Fibroblast of the conjunctiva (primary cell): ENCODE results near the gene AKR1D1.
"Not testable (repeated sequence)": the region's sequence is repeated elsewhere in the genome, so short reads cannot be mapped to it uniquely, and the experiment has no call there.

Experiments used
- DNase-seq: peaks from one replicate; pipeline ENCODE4 v3.0.0-alpha.2; 2010; ENCODE audit warnings: low read depth

AKR1D1 gene

DNA sequence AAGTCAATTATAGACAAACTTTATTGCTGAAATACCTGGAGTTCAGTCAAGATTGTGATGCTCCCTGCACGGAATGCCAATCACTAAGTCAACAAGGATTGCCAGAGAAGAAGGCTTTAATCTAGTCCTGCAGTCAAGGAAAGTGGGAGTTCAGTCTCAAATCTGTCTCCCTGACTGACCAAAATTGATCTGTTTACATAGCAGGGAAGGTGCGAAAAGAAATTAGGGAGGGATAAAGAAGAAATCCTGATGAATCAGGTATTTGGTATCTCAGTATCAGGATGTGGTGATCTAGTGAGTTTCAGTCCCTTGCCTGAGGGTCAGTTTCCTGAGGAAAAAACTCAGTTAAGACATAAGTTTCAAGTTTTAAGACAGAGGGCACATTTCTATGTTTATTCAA lies 2.1 kb upstream of the AKR1D1 start:
- no peak for DNase-seq

DNA sequence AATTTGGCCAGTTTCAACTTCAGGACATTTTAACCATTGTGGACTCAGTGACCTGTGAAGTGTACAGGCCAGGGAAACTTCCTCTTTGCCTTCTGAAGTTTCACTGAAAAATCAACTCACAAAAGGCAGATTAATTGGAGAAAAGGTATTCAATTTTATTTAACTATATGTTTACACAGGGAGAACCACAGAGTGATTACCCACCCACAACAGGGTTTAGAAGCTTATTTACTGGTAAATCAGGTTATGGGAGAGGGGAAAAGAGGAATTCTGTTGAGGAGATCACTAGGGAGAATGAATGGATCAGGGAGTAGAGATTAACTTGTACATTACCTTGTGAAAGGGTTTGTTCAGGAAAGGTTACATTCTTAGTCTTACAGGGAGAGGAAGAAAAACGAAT lies 1.7 kb upstream of the AKR1D1 start:
- no peak for DNase-seq

DNA sequence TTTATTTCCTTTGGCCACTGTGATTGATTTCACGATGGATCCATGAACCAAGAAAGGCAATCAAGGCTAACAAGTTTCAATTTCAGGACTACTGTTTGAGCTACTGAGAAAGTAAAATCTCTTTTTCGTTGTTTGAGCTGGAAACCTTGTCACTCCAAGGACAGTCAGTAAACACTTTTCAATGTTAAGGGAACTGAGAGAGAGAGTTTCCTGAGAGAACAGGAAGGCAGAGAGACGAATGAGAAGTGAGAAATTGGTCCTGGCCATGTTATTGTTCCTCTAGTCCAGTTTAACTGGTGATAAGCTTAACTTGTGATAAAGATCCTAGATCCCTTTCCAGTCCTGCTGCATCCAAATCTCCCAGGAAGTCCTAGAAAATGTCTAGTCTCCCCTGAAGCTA lies 909 bp upstream of the AKR1D1 start:
- DNase-seq, result no peak

DNA sequence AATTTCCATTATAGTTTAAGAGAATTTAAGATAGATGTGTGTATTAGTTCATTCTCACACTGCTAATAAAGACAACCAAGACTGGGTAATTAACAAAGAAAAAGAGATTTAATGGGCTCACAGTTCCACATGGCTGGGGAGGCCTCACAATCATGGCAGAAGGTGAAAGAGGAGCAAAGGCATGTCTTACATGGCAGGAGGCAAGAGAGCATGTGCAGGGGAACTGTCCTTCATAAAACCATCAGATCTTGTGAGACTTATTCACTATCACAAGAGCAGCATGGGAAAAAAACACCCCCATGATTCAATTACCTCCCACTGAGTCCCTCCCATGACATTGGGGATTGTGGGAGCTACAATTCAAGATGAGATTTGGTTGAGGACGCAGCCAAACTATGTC lies 473 bp upstream of the AKR1D1 start:
- DNase-seq, result not testable (repeated sequence)

DNA sequence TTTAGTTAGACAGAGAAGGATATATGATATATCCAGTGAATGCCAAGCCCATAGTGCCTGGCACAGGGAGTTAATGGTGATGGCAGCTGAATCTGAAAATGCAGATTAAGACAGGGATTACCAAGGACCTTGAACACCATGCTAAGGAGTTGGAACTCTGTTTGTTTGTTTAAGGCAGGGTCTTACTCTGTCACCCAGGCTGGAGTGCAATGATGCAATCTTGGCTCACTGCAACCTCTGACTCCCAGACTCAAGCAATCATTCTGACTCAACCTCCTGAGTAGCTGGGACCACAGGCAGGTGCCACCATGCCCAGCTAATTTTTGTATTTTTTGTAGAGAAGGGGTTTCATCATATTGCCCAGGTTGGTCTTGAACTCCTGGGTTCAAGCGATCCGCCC lies 1.6 kb downstream of the AKR1D1 start:
- no peak for DNase-seq

DNA sequence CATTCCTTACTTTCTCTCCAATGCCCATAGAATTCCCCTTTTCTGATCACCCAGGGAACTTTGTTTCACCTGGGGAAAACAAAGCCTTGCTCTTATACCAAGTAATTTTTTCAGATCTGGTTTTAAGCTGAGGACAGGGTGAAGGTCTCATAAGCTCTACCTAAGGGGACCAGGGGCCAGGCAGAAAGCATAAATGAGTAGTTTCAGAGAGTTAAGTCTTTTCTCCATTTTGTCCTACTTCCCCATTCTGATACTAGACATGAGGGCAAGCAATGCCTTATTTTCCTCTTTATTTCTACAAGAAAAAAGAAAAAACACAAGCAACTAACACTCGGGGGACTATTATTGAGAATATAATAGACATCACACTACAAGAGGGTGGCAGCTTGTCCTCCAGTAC lies 2.9 kb downstream of the AKR1D1 start:
- no peak for DNase-seq

DNA sequence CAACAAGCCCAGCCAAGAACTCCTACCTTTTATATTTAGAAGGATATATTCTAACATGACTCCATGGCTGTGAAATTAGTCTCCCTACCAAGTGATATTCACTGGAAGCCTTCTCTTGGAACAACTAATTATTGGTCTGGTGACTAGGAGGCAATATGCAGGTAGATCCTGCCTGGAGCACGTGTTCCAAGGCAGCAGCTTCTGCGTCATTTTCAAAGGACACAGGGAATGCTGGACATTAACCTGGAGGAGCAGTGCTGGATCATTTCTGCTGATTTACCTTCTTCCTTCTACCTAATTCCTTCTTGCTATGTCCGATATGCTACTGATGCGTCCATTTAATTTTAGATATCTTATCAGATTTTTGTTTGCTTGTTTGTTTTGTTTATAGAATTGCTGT lies 5.6 kb downstream of the AKR1D1 start:
- DNase-seq, result no peak

DNA sequence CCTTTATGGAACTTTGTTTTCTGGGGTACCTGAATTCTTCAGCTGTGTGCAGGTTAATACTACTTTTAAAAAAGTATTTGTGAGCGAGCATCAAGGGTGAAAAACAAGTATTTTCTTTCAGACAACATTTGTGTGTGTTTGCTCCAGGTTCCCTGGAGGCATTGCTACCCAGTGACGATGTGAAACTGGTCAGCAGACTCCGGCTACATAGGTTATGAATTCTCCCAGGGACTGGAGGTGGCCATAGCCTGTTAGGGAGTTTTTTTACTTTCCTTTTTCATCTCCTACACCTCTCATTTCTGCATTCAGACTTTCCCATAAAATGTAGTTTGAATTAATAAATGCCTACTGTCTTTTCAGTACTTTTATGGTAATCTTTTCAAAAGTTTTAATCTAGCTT lies 7.6 kb downstream of the AKR1D1 start:
- no peak for DNase-seq

DNA sequence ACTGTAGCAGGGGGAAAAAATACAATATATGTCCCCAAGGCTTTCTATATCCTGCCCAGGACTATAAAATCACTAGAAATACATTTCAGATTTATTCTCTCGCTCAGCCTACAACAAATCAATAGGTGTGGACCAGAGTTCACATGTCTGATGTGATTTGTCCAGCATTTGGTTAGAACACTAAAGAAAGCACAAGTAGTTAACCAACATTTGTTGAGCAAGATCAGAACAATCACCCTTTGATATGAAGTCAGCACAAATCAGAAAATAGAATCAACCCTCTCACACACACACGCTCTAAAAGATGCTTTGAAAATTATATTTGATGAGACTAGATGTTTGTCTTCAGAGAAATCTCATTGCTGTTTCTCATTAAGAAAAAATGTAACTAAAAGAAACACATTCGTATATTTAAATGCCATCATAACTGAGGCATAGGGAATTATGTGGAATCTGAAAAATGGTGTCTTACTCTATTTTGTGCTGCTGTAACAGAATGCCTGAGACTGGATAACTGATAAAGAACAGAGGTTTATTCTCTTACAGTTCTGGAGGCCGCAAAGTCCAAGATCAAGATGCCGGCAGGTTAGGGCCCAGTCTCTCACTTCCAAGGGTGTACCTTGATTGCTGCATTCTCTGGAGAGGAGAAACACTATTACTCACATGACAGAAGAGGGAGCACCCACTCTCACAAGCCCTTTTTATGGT lies 10.5 kb downstream of the AKR1D1 start:
- no peak for DNase-seq

DNA sequence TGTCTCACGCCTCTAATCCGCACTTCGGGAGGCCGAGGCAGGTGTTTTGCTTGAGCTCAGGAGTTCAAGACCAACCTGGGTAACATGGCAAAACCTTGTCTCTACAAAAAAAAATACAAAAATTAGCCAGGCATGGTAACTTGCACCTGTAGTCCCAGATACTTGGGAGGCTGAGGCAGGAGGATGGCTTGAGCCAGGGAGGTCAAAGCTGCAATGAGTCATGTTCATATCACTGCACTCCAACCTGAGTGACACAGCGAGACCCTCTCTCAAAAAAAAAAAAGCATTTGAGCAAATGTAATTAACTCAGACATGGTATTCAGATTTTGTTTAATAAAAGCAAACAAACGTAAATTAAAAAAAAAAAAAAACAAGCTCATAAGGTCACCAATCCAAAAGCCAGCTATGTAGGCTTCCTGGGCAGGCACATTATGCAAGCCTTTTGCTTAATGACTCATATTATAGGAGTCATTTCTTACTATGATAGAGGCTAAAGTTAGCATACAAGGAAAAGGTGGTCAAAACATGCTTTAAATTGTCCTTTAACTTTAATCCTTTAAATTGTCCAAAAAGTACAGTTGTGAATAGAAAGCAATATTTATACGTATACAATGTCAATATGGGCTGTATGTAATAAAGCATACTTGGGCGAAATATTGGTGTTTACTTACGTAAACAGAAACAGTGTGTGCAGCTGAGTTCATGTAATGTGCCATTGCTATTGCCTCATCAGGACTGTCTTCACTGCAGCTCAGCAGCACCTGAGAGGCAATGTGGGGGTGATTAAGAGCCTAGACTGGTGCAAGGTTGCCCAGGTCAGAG lies 13.0 kb downstream of the AKR1D1 start:
- no peak for DNase-seq

DNA sequence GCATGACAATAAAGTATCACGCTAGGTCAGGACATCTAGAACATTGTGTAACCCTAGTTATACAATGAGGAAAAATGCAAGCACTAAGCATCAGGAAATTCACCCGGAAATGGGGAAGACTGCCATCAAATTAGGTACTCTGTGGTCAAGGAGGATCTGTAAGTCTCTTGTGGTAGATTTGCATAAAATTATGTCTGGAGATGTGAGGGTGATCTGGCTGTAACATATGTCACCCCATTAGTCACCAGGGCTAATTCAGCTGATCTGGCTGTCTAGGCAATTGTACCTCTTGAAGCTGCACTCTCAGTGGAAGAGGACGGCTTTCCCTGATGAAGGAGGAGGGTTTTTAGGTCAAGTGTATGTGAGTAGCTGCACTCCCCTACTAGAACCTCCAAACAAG lies 14.8 kb downstream of the AKR1D1 start:
- DNase-seq, result no peak

DNA sequence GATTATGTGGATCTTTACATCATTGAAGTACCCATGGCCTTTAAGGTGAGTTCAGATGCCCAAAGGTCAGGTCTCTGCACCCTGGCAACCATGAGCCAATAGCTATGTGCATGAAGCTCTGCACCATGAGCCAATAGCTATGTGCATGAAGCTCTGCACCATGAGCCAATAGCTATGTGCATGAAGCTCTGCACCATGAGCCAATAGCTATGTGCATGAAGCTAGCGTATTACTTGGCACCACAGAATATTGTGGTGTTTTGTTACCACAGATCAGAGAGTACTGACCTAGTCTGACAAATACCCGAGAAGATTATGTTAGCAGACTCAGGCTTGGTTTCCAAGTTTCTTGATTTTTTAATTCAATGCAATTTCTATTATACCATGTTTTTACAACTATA lies 15.6 kb downstream of the AKR1D1 start:
- DNase-seq, result not testable (repeated sequence)

DNA sequence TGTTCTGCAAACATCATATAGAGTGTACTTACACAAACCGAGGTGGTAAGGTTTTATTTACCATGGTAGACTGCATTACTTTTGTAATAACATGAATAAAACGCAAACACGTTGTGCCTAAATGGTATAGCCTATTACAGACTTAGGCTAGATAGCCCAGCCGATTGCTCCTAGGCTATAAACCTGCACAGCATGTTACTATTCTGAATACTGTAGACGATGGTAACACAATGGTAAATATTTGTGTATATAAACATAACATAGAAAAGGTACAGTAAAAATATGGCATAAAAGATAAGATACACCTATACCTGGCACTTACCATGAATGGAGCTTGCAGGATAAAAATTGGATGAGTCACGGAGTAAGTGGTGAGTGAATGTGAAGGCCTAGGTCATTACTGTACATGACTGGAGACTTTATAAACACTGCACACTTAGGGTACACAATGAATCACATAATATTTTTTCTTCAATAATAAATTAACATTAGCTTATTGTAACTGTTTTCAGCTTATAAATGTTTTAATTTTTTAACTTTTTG lies 16.3 kb downstream of the AKR1D1 start:
- no peak for DNase-seq

DNA sequence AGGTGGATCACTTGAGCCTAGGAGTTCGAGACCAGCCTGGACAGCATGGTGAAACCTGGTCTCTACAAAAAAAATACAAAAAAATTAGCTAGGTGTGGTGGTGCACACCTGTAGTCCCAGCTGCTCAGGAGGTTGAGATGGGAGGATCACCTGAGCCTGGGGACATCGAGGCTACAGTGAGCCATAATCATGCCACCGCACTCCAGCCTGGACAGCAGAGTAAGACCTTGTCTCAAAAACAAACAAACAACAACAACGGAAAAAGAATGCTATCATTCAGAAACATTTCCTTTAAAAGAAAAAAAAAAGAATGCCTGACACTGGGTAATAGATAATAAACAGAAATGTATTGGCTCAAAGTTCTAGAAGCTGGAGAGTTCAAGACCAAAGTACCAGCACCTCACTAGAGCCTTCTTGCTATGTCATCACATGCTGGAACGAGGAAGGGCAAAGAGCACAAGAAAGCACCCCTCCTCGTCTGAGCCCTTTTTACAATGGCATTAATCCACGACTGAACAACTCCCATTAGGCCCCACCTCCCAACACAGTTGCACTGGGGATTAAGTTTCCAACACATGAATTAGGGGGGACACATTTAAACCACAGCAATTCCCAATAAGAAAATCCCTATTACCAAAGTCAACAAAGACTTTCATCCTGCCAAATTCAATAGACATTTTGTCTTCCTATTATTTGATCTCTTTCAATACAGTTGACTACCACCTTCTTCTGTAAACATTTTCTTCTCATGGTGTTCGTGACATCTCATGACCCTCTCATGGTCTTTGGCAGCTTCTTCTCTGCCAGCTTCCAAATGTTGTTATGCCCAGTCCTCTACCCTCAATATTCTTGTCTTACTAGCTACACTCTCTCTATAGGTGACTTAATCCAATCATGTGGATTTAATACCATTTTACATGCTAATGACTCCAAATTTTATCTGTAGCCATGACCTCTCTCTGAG lies 20.0 kb downstream of the AKR1D1 start:
- no peak for DNase-seq

DNA sequence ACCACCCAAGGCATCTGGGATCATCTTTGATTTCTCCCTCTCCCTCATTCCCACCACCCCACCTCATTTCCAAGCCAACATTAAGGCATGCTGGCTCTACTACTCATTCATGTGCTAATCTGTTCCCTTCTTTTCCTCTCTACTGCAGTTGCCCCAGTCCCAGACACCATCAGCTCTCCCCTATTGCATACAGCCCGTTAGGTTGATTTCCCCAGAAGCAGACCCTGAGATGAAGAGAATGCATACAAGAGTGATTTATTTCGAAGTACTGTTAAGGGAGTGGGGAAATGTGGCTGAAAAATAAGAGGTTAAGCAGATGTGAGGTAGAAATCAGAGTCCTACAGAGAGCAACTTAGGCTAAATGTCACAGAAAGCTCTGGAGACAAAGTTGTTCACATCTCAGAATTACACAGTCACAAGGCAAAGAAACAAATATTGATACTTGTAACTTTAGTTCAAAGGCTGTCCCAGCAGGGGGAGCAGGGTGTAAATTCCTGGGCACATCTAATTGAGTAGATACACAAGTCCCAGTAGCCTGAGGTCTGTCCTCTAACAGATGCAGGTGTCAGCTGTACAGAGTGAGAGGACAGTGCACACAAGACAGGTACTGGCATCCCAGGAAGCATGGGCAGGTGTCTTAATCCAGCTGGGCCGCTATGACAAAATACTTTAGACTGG lies 20.9 kb downstream of the AKR1D1 start:
- no peak for DNase-seq

DNA sequence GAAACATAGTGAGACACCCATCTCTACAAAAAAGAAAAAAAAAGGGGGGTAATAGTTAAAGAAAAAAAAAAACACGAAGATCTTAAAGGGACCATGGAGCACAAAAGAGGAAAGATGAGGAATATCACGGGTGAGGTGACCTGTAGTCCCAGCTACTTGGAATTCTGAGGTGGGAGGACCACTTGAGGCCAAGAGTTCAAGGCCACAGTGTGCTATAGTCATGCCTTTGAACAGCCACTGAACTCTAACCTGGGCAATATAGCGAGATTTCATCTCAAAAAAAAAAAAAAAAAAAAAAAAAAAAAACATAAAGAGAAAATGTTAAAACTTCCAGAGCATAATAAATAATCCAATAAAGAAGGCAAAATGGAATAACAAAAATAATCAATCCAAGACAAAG lies 23.6 kb downstream of the AKR1D1 start:
- no peak for DNase-seq

DNA sequence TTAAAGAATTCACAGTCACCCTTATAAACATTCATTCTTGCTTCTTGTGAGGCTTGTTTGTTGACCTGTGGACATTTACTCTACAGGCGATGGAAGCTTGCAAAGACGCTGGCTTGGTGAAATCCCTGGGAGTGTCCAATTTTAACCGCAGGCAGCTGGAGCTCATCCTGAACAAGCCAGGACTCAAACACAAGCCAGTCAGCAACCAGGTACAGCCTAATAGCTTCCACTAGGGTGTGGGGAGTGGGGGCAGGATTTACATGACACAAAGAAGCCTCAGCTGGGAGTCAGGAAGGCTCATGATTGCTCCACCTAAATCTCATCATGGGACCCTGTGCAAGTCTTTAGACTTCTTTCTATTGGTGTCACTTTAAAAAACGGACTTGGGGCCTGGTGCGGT lies 29.0 kb downstream of the AKR1D1 start:
- DNase-seq, result no peak

DNA sequence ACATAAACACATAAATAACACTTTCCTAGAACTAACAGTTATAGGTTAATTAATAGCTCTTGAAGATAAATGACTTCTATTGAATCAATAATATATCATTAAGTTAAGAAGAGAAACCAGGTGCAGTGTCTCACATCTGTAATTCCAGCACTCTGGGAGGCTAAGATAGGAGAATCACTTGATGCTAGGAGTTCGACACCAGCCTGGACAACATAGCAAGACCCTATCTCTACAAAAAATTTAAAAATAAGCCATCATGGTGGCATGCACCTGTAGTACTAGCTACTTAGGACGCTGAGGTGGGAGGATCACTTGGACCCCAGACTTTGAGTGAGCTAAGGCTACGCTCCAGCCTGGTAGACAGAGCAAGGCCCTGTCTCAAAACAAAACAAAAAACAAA lies 38.8 kb downstream of the AKR1D1 start:
- no peak for DNase-seq

DNA sequence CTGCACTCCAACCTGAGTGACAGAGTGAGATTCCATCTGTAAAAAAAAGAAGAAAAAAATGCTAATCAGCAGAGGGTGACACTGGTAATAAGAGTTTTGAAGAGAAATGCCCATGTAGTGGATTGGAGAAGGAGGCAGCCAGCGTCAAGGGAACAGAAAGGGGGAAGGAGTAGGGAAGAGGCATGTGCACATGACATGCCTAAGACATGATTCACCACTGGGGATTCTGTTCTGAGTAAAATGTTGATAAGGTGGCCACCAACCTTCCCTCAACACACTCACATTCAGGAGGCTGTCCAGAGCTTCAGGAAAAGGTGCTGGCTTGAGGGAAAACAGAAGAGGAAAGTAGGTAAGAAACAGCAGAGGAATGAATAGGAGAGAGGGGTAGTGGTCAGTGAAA lies 39.9 kb downstream of the AKR1D1 start:
- DNase-seq, result no peak

DNA sequence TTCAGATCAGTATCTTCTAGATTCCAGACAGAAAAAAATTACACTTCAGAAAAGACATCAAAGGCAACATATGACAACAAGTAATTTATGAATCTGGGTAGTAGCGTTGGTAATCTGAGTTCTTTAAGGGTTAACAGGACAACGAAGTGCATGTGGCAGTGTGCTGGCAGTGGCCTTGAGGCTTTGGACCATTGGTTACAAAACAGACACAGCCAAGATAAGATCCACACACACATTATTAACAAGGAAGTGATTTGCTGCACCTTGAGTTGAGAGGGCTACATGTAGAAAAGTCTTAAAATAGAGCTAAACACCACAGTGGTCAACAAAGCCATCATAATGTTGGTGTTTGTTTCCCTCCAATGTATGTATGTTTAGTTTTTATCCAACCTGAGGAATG lies 40.6 kb downstream of the AKR1D1 start:
- DNase-seq, result no peak

DNA sequence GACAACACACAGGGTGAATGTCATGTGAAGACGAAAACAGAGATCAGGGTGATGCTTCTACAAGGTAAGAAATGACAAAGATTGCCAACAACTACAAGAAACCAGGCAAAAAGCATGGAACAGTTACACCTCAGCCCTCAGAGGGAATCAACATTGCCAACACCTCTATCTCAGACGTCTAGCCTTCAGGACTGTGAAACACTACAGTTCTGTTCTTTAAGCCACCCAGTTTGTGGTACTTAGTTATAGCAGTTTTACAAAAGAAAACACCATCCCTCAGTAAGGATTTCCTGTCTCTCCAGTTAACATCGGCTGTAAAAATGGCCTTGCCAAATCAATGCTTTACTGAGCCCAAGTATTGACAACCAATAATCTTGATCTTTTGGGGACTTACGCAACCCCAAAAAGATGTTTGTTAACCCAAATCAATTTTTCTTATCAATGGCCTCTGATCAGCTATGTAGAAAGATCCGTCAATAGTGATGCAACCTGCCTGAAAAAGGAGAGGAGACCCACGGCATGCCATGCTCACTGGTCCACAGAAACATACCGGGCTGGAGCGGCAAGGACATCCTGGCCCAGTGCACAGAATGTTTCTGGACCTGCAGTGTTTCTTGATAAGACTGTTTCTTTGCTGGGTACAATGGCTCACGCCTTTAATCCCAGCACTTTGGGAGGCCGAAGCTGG lies 44.0 kb downstream of the AKR1D1 start:
- no peak for DNase-seq
